HG03469 (cell line): ENCODE data around the gene NDE1.
"Not testable (repeated sequence)": the region's sequence is repeated elsewhere in the genome, so short reads cannot be mapped to it uniquely, and the experiment has no call there.

Source experiments
- ATAC-seq: cut with Tn5 transposase; IDR thresholded peaks from one replicate; pipeline ENCODE4 v1.9.1; 2021; ENCODE audit warnings: mild to moderate bottlenecking, moderate library complexity, moderate number of reproducible peaks; ENCODE audit not compliant: unreplicated experiment

The NDE1 gene

GRCh38 chr16:15692508-15692907, 42.5 kb downstream of the NDE1 start:
- not testable (repeated sequence) for ATAC-seq

GRCh38 chr16:15694499-15694898, 44.5 kb downstream of the NDE1 start:
- no peak for ATAC-seq

GRCh38 chr16:15699819-15700218, 49.8 kb downstream of the NDE1 start:
- ATAC-seq, result no peak

GRCh38 chr16:15701367-15701766, 51.3 kb downstream of the NDE1 start:
- no peak for ATAC-seq

GRCh38 chr16:15701975-15702970, 52.2 kb downstream of the NDE1 start:
- ATAC-seq, result no peak

GRCh38 chr16:15703029-15703736, 53.1 kb downstream of the NDE1 start:
- no peak for ATAC-seq

- ATAC-seq, result no peak
Observed at GRCh38 chr16:15704545-15704987, 54.5 kb downstream of the NDE1 start.

- no peak for ATAC-seq
Observed at GRCh38 chr16:15705064-15705565, 55.1 kb downstream of the NDE1 start.

- no peak for ATAC-seq
Observed at GRCh38 chr16:15707332-15707731, 57.3 kb downstream of the NDE1 start.

- no peak for ATAC-seq
Observed at GRCh38 chr16:15708096-15708495, 58.1 kb downstream of the NDE1 start.

GRCh38 chr16:15708997-15709396, 59.0 kb downstream of the NDE1 start:
- ATAC-seq, result no peak

- ATAC-seq, result no peak
Observed at GRCh38 chr16:15714393-15715172, 64.5 kb downstream of the NDE1 start.

GRCh38 chr16:15715221-15715620, 65.2 kb downstream of the NDE1 start:
- ATAC-seq, result no peak

- no peak for ATAC-seq
Observed at GRCh38 chr16:15716694-15717447, 66.8 kb downstream of the NDE1 start.

- no peak for ATAC-seq
Observed at GRCh38 chr16:15721018-15721417, 71.0 kb downstream of the NDE1 start.

GRCh38 chr16:15723808-15724207, 73.8 kb downstream of the NDE1 start:
- ATAC-seq, result no peak

- no peak for ATAC-seq
Observed at GRCh38 chr16:15725641-15726240, 75.7 kb downstream of the NDE1 start.

GRCh38 chr16:15726715-15727114, 76.7 kb downstream of the NDE1 start:
- no peak for ATAC-seq

GRCh38 chr16:15727697-15728096, 77.7 kb downstream of the NDE1 start:
- not testable (repeated sequence) for ATAC-seq

GRCh38 chr16:15729152-15729551, 79.1 kb downstream of the NDE1 start:
- ATAC-seq, result no peak
